ENCODE data around the gene ADCY10.

ADCY10 gene

DNA sequence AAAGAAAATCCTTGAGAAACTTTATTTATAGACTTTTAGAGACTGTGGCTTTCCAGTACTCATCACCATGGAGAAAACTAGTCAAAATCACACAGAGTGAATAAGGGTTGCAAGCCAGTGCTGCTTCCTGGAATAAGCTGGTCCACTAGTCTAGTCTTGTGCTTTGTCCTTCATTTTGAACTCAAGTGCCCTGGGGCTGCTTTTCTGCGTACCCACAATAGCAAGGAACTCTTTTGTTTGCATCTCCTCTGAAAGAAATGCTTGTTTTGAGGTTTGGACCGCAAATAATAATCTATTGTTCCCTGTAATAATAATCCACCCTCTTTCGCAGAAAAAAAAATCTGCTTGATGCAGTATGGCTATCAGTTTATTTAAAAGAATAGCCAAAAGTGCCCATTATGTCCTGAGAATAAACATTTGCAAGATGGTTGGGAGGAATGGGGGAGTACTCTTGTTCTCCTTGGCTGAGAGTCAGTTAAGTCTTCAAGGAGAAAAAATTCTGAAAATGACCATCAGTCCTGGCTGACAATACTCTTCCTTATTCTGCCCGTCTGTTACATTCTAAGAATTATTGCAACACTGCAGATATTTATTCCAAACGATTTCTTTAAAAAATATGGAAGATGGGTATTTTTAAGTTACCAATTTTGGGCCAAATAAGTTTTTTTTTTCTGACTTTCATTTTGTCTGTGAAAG is 150.3 kb downstream of the ADCY10 start:
- Histone ChIP-seq H3K9ac (ENCODE audit: low read length in 5 of 5) (peak overlapping the region in 1 of 5 donors; percentile 21), H3K27me3 (ENCODE audit: control insufficient read depth in 5 of 5, insufficient read depth in 4 of 5, low read length in 5 of 5) (no peaks in the 10 kb centered on the region), H3K4me3 (ENCODE audit: low read depth in 1 of 5, low read length in 5 of 5) (no peak overlapping the region), H3K27ac (ENCODE audit: low read depth, low read length) (no peak overlapping the region), H3K4me1 (ENCODE audit: control insufficient read depth in 5 of 5, insufficient read depth in 5 of 5, low read length in 5 of 5) (peaks cover 5 to 37% (median 26%) of the 10 kb centered on the region in 5 donors), H3K36me3 (ENCODE audit: control insufficient read depth in 5 of 5, insufficient read depth in 5 of 5, low read length in 5 of 5) (peaks cover 17 to 26% (median 17%) of the 10 kb centered on the region in 5 donors), H3K9me3 (ENCODE audit: control insufficient read depth in 5 of 5, low read length in 5 of 5) (no peaks in the 10 kb centered on the region)

DNA sequence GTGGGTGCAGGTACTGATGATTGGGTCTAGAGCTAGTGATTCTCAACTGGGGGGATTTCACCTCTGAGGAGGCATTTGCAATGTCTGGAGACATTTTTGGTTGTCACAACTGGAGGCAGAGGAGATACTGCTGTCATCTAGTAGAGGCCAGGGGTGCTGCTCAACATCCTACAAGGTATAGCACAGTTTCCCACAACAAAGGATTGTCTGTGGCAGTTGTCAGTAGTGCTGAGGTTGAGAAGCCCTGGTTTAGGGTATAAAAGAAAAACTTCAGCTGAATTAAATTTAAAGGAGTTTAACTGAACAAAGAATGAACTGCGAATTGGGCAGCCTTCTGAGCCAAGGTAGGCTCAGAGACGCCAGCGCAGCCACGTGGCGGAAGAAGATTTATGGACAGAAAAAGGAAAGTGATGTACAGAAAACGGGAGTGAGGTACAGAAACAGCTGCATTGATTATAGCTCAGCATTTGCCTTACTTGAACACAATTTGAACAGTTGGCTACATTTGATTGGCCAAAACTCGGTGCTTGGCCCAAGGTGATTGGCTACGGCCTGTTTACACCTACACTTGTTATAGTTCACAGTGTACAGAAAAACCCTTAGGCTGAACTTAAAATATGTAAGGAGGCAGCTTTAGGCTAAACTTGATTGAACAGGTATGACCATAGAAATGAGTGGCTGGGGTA is 151.7 kb downstream of the ADCY10 start:
- H3K9ac ChIP-seq (ENCODE audit: low read length in 5 of 5): no peak overlapping the region
- H3K36me3 ChIP-seq (ENCODE audit: control insufficient read depth in 5 of 5, insufficient read depth in 5 of 5, low read length in 5 of 5): peaks cover 8 to 14% (median 11%) of the 10 kb centered on the region in 5 donors
- no peak overlapping the region for H3K27ac ChIP-seq (ENCODE audit: low read depth, low read length)
- H3K27me3 ChIP-seq (ENCODE audit: control insufficient read depth in 5 of 5, insufficient read depth in 4 of 5, low read length in 5 of 5): no peaks in the 10 kb centered on the region
- no peak overlapping the region for H3K4me3 ChIP-seq (ENCODE audit: low read depth in 1 of 5, low read length in 5 of 5)
- no peaks in the 10 kb centered on the region for H3K9me3 ChIP-seq (ENCODE audit: control insufficient read depth in 5 of 5, low read length in 5 of 5)
- peaks cover 5 to 39% (median 26%) of the 10 kb centered on the region in 5 donors for H3K4me1 ChIP-seq (ENCODE audit: control insufficient read depth in 5 of 5, insufficient read depth in 5 of 5, low read length in 5 of 5)

DNA sequence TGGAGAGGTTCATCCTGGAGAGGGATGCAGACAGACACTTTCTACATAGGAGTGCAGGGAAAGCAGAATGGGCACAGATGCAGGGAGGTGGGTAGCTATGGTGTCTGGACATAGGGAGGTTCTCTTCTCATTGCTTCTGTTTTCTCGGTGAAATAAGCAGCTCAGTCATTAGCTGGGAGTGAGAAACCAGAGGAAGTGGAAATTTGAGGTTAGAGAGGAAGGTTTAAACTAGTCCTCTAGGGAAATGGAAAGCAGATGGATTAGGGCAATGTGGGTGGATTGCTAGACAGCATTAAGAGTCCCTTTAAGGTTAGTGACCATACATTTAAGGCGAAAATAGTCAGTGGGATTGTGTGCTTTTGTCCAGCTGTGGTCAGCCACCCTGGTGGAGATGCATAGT is 152.5 kb downstream of the ADCY10 start:
- no peaks in the 10 kb centered on the region for H3K9me3 ChIP-seq (ENCODE audit: control insufficient read depth in 5 of 5, low read length in 5 of 5)

More for the DNA sequence above, 152.5 kb downstream of the ADCY10 start:
- Histone ChIP-seq H3K4me3 (ENCODE audit: low read depth in 1 of 5, low read length in 5 of 5) (no peak overlapping the region), H3K27me3 (ENCODE audit: control insufficient read depth in 5 of 5, insufficient read depth in 4 of 5, low read length in 5 of 5) (no peaks in the 10 kb centered on the region), H3K9ac (ENCODE audit: low read length in 5 of 5) (no peak overlapping the region), H3K4me1 (ENCODE audit: control insufficient read depth in 5 of 5, insufficient read depth in 5 of 5, low read length in 5 of 5) (peaks cover 5 to 46% (median 32%) of the 10 kb centered on the region in 5 donors), H3K27ac (ENCODE audit: low read depth, low read length) (no peak overlapping the region), H3K36me3 (ENCODE audit: control insufficient read depth in 5 of 5, insufficient read depth in 5 of 5, low read length in 5 of 5) (peaks cover 4 to 8% (median 8%) of the 10 kb centered on the region in 5 donors)

All from subcutaneous abdominal adipose tissue (tissue), 5 donors.